Upper lobe of left lung (tissue), 6 donors: Measurements from ENCODE around the gene PPP2R2B. TPM values are rescaled to one million over a fixed set of nuclear protein-coding genes. Genes with fewer than 3 reads are reported as not detected.

Experiments
- ATAC-seq, 2 donors: fragments of 200-7000 bp; cut with Tn5 transposase; one replicate each; pipeline ENCODE4 v1.9.1; 2022; ENCODE audit warnings: mild to moderate bottlenecking in 2 of 2, moderate library complexity in 2 of 2; ENCODE audit not compliant: low FRiP score in 2 of 2
- DNase-seq, 2 donors: peaks; one replicate each; pipeline ENCODE4 v3.0.0-alpha.2; 2019 to 2020
- H3K27ac ChIP-seq, 4 donors: fragments of 200-600 bp; sonication (generic); one replicate each; pipeline ENCODE4 v1.5.1; 2016 to 2019
- H3K27me3 ChIP-seq, 4 donors: fragments of 200-600 bp; sonication (generic); one replicate each; pipeline ENCODE4 v1.5.1; 2017 to 2019
- H3K36me3 ChIP-seq, 4 donors: fragments of 200-600 bp; sonication (generic); one replicate each; pipeline ENCODE4 v1.5.1; 2016 to 2019
- H3K4me1 ChIP-seq, 4 donors: fragments of 200-600 bp; sonication (generic); one replicate each; pipeline ENCODE4 v1.5.1; 2018 to 2019
- H3K4me3 ChIP-seq, 4 donors: fragments of 200-600 bp; sonication (generic); one replicate each; pipeline ENCODE4 v1.5.1; 2017 to 2019; ENCODE audit warnings: mild to moderate bottlenecking in 2 of 4, moderate library complexity in 1 of 4
- H3K9me3 ChIP-seq, 4 donors: fragments of 200-600 bp; sonication (generic); one replicate each; pipeline ENCODE4 v1.5.1; 2018 to 2019
- CTCF ChIP-seq, 6 experiments: fragments of 450-650 bp in 4 of 6; fragments of 200-600 bp in 2 of 6; sonication (generic) in 2 of 6; IDR thresholded peaks; one replicate each; pipeline ENCODE4 v1.5.1; 2016 to 2019; ENCODE audit warnings: antibody characterized with exemption in 6 of 6
- EP300 ChIP-seq, 4 donors: sonication (generic); formaldehyde crosslinking; IDR thresholded peaks; one replicate each; pipeline ENCODE4 v1.5.1; 2017; ENCODE audit warnings: antibody characterized with exemption in 4 of 4, control low read depth in 2 of 4
- POLR2A ChIP-seq, 4 donors: fragments of 450-650 bp; IDR thresholded peaks; one replicate each; pipeline ENCODE4 v1.5.1; 2016 to 2017; ENCODE audit warnings: antibody characterized with exemption in 4 of 4, mild to moderate bottlenecking in 2 of 4
- POLR2AphosphoS5 ChIP-seq, 2 donors: sonication (generic); formaldehyde crosslinking; IDR thresholded peaks; one replicate each; pipeline ENCODE4 v1.5.1; 2017; ENCODE audit warnings: antibody characterized with exemption in 2 of 2
- WGBS, 2 donors: methylation state at CpG; one replicate each; pipeline ENCODE4 v1.1.5; 2017 to 2018; 5-methylcytosine and 5-hydroxymethylcytosine counted together
- total RNA-seq, 6 donors: library from RNA; depleted of rRNA in 4 of 6; stranded (reverse); fragments of >200 nt in 4 of 6; gene quantifications; one replicate each; pipeline versions ENCODE4 v1.1.0 to v1.2.1, GENCODE V29; 2016 to 2021
- donor health status: DM: no; HTN: no; CAD: no; lungs with moderate emphysema.
- donor health status: DM: no; HTN: yes; CAD: no; lungs with severe emphysema.

PPP2R2B gene
- total RNA-seq, 6 donors from 2014 or later, result 0.49 to 7.4 (median 1.3) TPM

- no peaks in the 10 kb centered on the region for H3K4me1 ChIP-seq
- no peak for DNase-seq
- H3K27ac ChIP-seq, result no peak overlapping the region
- H3K27me3 ChIP-seq, result no peaks in the 10 kb centered on the region
- 79 to 85% methylated on average over 9 of the region's 9 CpGs for WGBS, 2 donors
- TF ChIP-seq POLR2A (IDR thresholded peaks at IDR 0.05) (no peak), EP300 (IDR thresholded peaks at IDR 0.05) (no peak), POLR2AphosphoS5 (IDR thresholded peaks at IDR 0.05) (no peak), CTCF (IDR thresholded peaks at IDR 0.05) (no peak)
- no peak overlapping the region for H3K4me3 ChIP-seq
- ATAC-seq, result peak in 1 of 2 donors; percentile 57
- no peaks in the 10 kb centered on the region for H3K9me3 ChIP-seq
- H3K36me3 ChIP-seq, result no peaks in the 10 kb centered on the region
Observed at GRCh38 chr5:146680846-146681584, 197.5 kb downstream of the PPP2R2B start.

DNA sequence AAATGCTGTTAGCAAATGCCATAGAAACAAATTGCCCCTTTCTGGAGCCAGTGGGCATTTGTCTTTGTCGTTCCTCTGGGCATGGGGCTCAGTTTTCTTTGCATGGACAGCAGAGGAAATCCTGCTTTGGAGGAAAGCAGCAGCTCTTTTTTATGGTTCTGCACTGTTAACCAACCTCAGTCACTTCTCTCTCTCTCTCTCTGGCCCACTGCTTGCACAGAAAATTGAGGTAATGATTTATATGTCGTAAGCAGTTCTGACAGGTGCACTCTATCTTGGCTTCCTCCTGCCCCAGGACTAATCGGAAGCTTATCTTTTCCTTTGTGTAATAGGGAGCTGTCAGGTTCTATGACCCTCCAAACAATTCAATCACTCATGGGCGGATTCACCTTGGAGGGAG is 202.9 kb downstream of the PPP2R2B start:
- H3K36me3 ChIP-seq, result no peaks in the 10 kb centered on the region
- ATAC-seq (no peak), DNase-seq (no peak)
- H3K4me3 ChIP-seq, result no peak overlapping the region
- no peak for TF ChIP-seq POLR2A (IDR thresholded peaks at IDR 0.05)
- no peak for TF ChIP-seq EP300 (IDR thresholded peaks at IDR 0.05)
- TF ChIP-seq CTCF (IDR thresholded peaks at IDR 0.05), result no peak
- TF ChIP-seq POLR2AphosphoS5 (IDR thresholded peaks at IDR 0.05), result no peak
- H3K27me3 ChIP-seq, result no peaks in the 10 kb centered on the region
- 29 to 34% methylated on average over 4 of the region's 4 CpGs for WGBS, 2 donors
- no peaks in the 10 kb centered on the region for H3K4me1 ChIP-seq
- H3K27ac ChIP-seq, result no peak overlapping the region
- no peaks in the 10 kb centered on the region for H3K9me3 ChIP-seq

DNA sequence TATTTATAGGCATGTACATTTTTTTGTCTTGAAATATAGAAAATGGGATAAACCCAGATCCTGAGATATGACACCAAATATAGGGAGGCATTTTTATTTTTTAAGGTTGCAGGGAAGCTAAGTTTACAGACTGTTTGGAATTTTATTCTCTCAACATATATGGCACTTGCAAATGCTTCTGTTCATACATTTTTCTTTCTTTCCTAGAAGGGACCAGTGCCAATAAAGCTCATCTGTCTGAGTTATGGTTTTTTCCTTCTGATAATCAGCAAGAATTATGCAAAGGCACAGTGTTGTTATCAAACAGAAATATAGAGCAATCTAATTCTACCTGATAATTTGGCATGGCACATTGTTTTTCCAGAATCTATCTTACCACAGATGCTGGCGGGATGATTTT is 205.7 kb downstream of the PPP2R2B start:
- no peaks in the 10 kb centered on the region for H3K4me1 ChIP-seq
- no peak overlapping the region for H3K27ac ChIP-seq
- WGBS, 2 donors, result 86 to 97% methylated on average over 1 of the region's 1 CpG
- no peak for DNase-seq
- TF ChIP-seq CTCF (IDR thresholded peaks at IDR 0.05), result no peak
- TF ChIP-seq POLR2AphosphoS5 (IDR thresholded peaks at IDR 0.05), result no peak
- TF ChIP-seq POLR2A (IDR thresholded peaks at IDR 0.05), result no peak
- no peak for TF ChIP-seq EP300 (IDR thresholded peaks at IDR 0.05)
- no peak for ATAC-seq
- H3K36me3 ChIP-seq, result no peaks in the 10 kb centered on the region
- H3K27me3 ChIP-seq, result no peaks in the 10 kb centered on the region
- no peaks in the 10 kb centered on the region for H3K9me3 ChIP-seq
- H3K4me3 ChIP-seq, result no peak overlapping the region

GRCh38 chr5:146671561-146672295 is 206.8 kb downstream of the PPP2R2B start:
- ATAC-seq (no peak), DNase-seq (no peak)
- no peaks in the 10 kb centered on the region for H3K9me3 ChIP-seq
- H3K27me3 ChIP-seq, result no peaks in the 10 kb centered on the region
- TF ChIP-seq EP300 (IDR thresholded peaks at IDR 0.05), result no peak
- TF ChIP-seq POLR2AphosphoS5 (IDR thresholded peaks at IDR 0.05), result no peak
- TF ChIP-seq CTCF (IDR thresholded peaks at IDR 0.05), result no peak
- no peak for TF ChIP-seq POLR2A (IDR thresholded peaks at IDR 0.05)
- 55 to 61% methylated on average over 7 of the region's 7 CpGs for WGBS, 2 donors
- H3K36me3 ChIP-seq, result no peaks in the 10 kb centered on the region
- H3K4me3 ChIP-seq, result no peak overlapping the region
- H3K4me1 ChIP-seq, result no peaks in the 10 kb centered on the region
- no peak overlapping the region for H3K27ac ChIP-seq
